GM21367 (cell line): ENCODE data around the gene SLC25A33.
"Not testable (repeated sequence)": the region's sequence is repeated elsewhere in the genome, so short reads cannot be mapped to it uniquely, and the experiment has no call there.

Source experiments
- ATAC-seq: cut with Tn5 transposase; IDR thresholded peaks from one replicate; pipeline ENCODE4 v1.9.1; 2021; ENCODE audit not compliant: unreplicated experiment

SLC25A33 gene

GRCh38 chr1:9538669-9539164, 548 bp upstream of the SLC25A33 start:
- ATAC-seq: no peak

GRCh38 chr1:9539829-9540550, 725 bp downstream of the SLC25A33 start:
- peak; percentile 31 for ATAC-seq

GRCh38 chr1:9542430-9542829, 3.2 kb downstream of the SLC25A33 start:
- no peak for ATAC-seq

- no peak for ATAC-seq
Measured at GRCh38 chr1:9544926-9545325, 5.7 kb downstream of the SLC25A33 start.

- no peak for ATAC-seq
Measured at GRCh38 chr1:9549955-9550546, 10.8 kb downstream of the SLC25A33 start.

GRCh38 chr1:9551984-9552383, 12.7 kb downstream of the SLC25A33 start:
- no peak for ATAC-seq

- ATAC-seq: no peak
Measured at GRCh38 chr1:9553736-9554144, 14.5 kb downstream of the SLC25A33 start.

GRCh38 chr1:9555942-9556341, 16.7 kb downstream of the SLC25A33 start:
- no peak for ATAC-seq

GRCh38 chr1:9557624-9558023, 18.4 kb downstream of the SLC25A33 start:
- no peak for ATAC-seq

- no peak for ATAC-seq
Measured at GRCh38 chr1:9558271-9558945, 19.1 kb downstream of the SLC25A33 start.

- no peak for ATAC-seq
Measured at GRCh38 chr1:9558946-9559545, 19.8 kb downstream of the SLC25A33 start.

- no peak for ATAC-seq
Measured at GRCh38 chr1:9559673-9560072, 20.4 kb downstream of the SLC25A33 start.

GRCh38 chr1:9560090-9560489, 20.8 kb downstream of the SLC25A33 start:
- ATAC-seq: not testable (repeated sequence)

GRCh38 chr1:9561429-9561828, 22.2 kb downstream of the SLC25A33 start:
- no peak for ATAC-seq

GRCh38 chr1:9569267-9569666, 30.0 kb downstream of the SLC25A33 start:
- ATAC-seq: no peak

GRCh38 chr1:9570886-9571529, 31.7 kb downstream of the SLC25A33 start:
- ATAC-seq: not testable (repeated sequence)

- no peak for ATAC-seq
Measured at GRCh38 chr1:9573723-9574122, 34.5 kb downstream of the SLC25A33 start.

GRCh38 chr1:9575486-9575885, 36.2 kb downstream of the SLC25A33 start:
- no peak for ATAC-seq

- no peak for ATAC-seq
Measured at GRCh38 chr1:9576903-9577302, 37.6 kb downstream of the SLC25A33 start.

GRCh38 chr1:9577423-9577822, 38.2 kb downstream of the SLC25A33 start:
- ATAC-seq: no peak

GRCh38 chr1:9580942-9581341, 41.7 kb downstream of the SLC25A33 start:
- no peak for ATAC-seq
